BJ (cell line): Measurements from ENCODE around the gene PITPNC1. TPM values are rescaled to one million over a fixed set of nuclear protein-coding genes. Genes with fewer than 3 reads are reported as not detected.
"Not testable (repeated sequence)": the region's sequence is repeated elsewhere in the genome, so short reads cannot be mapped to it uniquely, and the experiment has no call there.

Experiments
- CTCF ChIA-PET: fragments of 350-600 bp; formaldehyde crosslinking; extraction: SDS; loops from one replicate; lab custom pipeline; 2021; ENCODE audit warnings: antibody characterized with exemption, inconsistent platforms; lab: Yijun Ruan, JAX
- POLR2A ChIA-PET: fragments of 300-600 bp; sonication (Branson Sonifier 250); formaldehyde crosslinking; extraction: SDS; loops from one replicate; lab custom pipeline; 2021; ENCODE audit warnings: antibody characterized with exemption; lab: Charles Lee
- DNase-seq: peaks from one replicate; pipeline ENCODE4 v3.0.0-alpha.2; 2011; ENCODE audit warnings: low read depth
- H3K27me3 ChIP-seq: 2 replicates; pipeline ENCODE4 v1.6.0; 2011; ENCODE audit warnings: low read length; ENCODE audit not compliant: control insufficient read depth, insufficient read depth
- H3K36me3 ChIP-seq: 2 replicates; pipeline ENCODE4 v1.5.1; 2011; ENCODE audit warnings: low read length; ENCODE audit not compliant: control insufficient read depth, insufficient read depth
- H3K4me3 ChIP-seq: 2 replicates; pipeline ENCODE4 v1.5.1; 2011; ENCODE audit warnings: low read depth, mild to moderate bottlenecking, control low read depth, low read length
- CTCF ChIP-seq: IDR thresholded peaks from 2 replicates; pipeline ENCODE4 v1.5.1; 2011; ENCODE audit warnings: low read depth, mild to moderate bottlenecking, control low read depth, inconsistent platforms, low read length, moderate library complexity; ENCODE audit not compliant: insufficient read depth
- polyA plus RNA-seq: library from polyadenylated mRNA; depleted of rRNA; stranded (reverse); fragments of >200 nt; gene quantifications from 2 replicates; pipeline ENCODE4 v1.2.3, GENCODE V29; 2011

PITPNC1 gene
- polyA plus RNA-seq, 1 experiment, result 4.6 TPM

- H3K4me3 ChIP-seq, result no peak overlapping the region
- no peak for TF ChIP-seq CTCF
- ChIA-PET CTCF (no interaction called here), POLR2A (no interaction called here)
- no peaks in the 10 kb centered on the region for H3K36me3 ChIP-seq
- H3K27me3 ChIP-seq, result no peaks in the 10 kb centered on the region
- no peak for DNase-seq
These were observed 137.9 kb downstream of the PITPNC1 start for GRCh38 chr17:67514998-67515397.

DNA sequence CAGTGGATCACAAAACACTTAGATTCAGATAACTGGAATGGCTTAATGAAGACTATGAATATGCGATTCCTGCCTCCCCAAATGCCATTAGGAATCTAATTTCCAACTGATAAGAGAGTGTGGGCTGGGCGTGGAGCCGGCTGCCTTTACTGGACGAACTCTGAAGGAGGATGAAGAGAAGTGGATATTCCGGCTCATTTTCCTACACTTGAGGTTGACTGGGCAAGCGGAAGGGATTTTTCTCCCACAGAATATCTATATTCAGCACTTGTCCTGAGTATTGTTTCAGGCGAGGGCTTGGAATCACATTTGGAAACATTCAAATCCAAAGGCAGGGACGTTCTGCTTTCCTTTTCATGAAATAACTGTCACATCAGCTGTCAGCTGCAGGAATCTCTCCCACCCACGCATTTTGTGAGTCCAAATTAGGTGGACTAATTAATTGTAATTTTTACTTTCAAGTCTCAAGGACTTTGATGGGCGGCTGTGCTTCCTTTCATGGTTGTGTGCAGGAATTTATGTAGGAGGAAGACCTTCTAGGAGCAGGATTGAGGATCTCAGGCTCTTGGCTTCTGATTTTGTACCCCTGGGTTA is 138.5 kb downstream of the PITPNC1 start:
- H3K27me3 ChIP-seq, result no peaks in the 10 kb centered on the region
- ChIA-PET CTCF (no interaction called here), POLR2A (no interaction called here)
- TF ChIP-seq CTCF, result no peak
- no peaks in the 10 kb centered on the region for H3K36me3 ChIP-seq
- no peak for DNase-seq
- H3K4me3 ChIP-seq, result no peak overlapping the region

GRCh38 chr17:67516571-67516970 is 139.5 kb downstream of the PITPNC1 start:
- CTCF ChIA-PET, result interaction anchor here (1.0 kb wide), 1 partner anchor 137 kb away, joined by 3 read pairs; no protein-coding TSS in a partner anchor
- DNase-seq, H3K4me3 ChIP-seq, POLR2A ChIA-PET, H3K36me3 ChIP-seq, H3K27me3 ChIP-seq: not testable (repeated sequence)

DNA sequence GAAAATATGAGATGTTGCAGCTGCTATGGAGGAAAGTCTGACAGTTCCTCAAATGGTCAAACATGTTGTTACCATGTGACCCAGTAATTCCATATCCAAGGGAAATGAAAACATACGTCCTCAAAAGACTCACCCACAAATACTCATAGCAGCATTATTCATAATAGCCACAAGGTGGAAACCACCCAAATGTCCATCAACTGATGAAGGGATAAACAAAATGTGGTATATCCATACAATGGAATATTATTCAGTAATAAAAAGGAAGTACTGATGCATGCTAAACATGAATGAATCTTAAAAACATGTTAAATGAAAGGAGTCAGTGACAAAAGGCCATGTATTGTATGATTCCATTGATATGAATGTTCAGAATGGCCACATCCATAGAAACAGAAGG is 140.2 kb downstream of the PITPNC1 start:
- CTCF ChIA-PET, result interaction anchor here (1.0 kb wide), 1 partner anchor 138 kb away, joined by 3 read pairs; no protein-coding TSS in a partner anchor
- DNase-seq, result no peak
- Histone ChIP-seq H3K27me3 (no peaks in the 10 kb centered on the region), H3K4me3 (no peak overlapping the region), H3K36me3 (no peaks in the 10 kb centered on the region)
- POLR2A ChIA-PET, result no interaction called here
- TF ChIP-seq CTCF, result no peak

DNA sequence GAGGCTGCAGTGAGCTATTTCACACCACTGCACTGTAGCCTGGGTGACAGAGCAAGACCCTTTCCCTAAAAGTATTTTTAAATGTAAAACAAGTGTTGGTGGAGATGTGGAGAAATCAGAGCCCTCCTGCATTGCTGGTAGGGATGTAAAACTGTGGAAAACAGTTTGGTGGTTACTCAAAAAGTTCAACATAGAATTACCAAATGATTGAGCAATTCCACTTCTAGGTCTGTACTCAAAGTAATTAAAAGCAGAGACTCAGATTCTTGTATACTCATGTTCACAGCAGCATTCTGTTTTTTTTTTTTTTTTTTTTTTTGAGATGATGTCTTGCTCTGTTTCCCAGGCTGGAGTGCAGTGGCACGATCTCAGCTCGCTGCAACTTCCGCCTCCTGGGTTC is 141.8 kb downstream of the PITPNC1 start:
- H3K27me3 ChIP-seq, result no peaks in the 10 kb centered on the region
- no peak for TF ChIP-seq CTCF
- H3K36me3 ChIP-seq, result no peaks in the 10 kb centered on the region
- CTCF ChIA-PET, result no interaction called here
- POLR2A ChIA-PET, result no interaction called here
- no peak overlapping the region for H3K4me3 ChIP-seq
- peak; percentile 66 for DNase-seq

DNA sequence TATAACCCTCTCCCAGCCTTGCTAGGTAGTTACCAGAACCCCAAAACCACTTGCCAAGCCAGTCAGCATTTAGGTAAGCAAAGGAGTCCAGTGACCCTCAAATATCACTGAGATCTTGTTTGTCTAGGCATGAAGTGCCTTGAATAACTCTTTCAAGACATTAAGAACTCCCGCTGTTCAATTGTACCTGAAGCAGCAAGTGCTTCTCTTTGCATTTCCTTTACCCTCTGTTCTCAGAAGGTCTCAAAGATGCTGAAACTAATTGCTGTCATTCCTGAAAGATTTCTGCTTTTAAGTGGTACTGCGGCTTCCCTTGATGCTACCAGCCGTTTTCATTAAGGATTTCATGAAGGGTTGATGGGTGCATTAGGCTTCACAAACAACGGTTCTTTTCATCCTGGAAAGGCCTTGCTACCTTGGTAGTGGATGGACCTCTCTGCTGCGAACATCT is 142.7 kb downstream of the PITPNC1 start:
- TF ChIP-seq CTCF, result no peak
- Histone ChIP-seq H3K36me3 (no peaks in the 10 kb centered on the region), H3K4me3 (no peak overlapping the region), H3K27me3 (no peaks in the 10 kb centered on the region)
- CTCF ChIA-PET, result no interaction called here
- no peak for DNase-seq
- POLR2A ChIA-PET, result no interaction called here
